Measurements from ENCODE around the gene SLC25A22.

The SLC25A22 gene

GRCh38 chr11:833849-834311, 35.8 kb upstream of the SLC25A22 start:
- DNase-seq (ENCODE audit: low read depth in 2 of 2) = no peak

- no peak for DNase-seq (ENCODE audit: low read depth in 2 of 2)
These were observed 35.2 kb upstream of the SLC25A22 start for GRCh38 chr11:833114-833791.

DNA sequence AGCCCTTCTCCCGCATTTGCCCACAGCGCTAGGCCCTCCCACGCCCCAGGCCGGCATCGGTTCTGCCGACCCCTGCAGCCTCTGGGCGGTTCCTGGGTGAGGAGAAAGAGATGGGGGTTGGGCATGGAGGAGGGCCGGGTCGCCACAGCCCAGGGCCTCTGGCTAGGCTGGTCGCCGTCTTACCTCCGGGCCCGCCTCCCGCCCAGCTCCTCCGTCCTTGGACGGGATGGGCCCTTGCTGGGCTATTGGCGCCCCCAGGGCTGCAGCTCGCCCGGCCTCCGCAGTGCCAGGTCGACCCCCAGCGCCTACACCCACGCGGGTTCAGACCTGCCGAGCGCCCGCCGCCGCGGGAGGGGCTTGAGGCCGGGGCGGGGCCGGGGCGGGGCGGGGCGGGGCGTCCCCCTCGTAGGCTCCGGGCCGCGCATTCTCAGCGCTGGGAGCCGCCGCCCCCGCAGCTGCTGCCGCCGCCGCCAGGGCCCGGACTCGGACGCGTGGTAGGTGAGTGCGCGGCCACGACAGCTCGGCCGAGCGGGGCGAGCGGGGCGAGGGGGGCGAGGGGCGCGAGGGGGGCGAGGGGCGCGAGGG, 34.5 kb upstream of the SLC25A22 start, which contains the start of gene CD151:
Gene CD151, plus strand, starts transcription at position 424 of the 585 bp plus-strand sequence. CDS start 3,118 bp downstream, outside the sequence.
- peak in 1 of 2 donors; percentile 28 for DNase-seq (ENCODE audit: low read depth in 2 of 2)

- DNase-seq (ENCODE audit: low read depth in 2 of 2) = no peak
These were observed 34.0 kb upstream of the SLC25A22 start for GRCh38 chr11:831961-832528.

GRCh38 chr11:831118-831864, 33.2 kb upstream of the SLC25A22 start:
- DNase-seq (ENCODE audit: low read depth in 2 of 2) = no peak

DNA sequence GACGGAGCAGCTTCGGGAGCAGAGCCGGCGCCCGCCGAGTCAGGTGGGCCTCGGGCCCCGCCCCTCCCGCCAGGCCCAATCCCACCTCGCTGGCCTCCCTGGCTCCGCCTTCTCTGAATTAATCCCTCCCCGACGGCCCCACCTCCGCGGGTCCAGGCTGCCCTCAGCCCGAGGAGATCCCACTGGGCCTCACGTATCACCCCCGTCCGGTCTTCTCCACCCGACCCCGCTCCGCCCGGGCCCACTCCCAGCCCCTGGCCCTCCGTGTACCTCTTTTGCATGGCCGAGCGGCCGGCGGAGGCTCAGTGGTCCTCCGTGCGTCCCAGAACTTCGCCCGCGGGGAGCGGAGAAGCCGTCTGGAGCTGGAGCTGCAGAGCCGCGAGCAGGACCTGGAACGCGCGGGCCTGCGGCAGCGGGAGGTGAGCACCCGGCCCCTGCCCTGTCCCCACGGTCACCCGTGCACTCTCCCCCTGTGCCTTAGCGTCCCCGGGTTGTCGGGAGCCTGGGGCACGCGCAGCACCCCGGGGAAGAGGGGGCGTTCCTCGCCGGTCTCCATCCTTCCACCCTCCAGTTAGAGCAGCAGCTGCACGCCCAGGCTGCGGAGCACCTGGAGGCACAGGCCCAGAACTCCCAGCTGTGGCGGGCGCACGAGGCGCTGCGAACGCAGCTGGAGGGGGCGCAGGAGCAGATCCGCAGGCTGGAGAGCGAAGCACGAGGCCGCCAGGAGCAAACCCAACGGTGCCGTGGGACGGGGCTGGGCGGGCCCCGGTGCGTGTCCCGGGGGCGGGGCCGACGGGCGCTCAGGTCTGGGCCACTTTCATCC, 32.4 kb upstream of the SLC25A22 start:
- peak; percentile 28 to 44 for DNase-seq (ENCODE audit: low read depth in 2 of 2)

DNA sequence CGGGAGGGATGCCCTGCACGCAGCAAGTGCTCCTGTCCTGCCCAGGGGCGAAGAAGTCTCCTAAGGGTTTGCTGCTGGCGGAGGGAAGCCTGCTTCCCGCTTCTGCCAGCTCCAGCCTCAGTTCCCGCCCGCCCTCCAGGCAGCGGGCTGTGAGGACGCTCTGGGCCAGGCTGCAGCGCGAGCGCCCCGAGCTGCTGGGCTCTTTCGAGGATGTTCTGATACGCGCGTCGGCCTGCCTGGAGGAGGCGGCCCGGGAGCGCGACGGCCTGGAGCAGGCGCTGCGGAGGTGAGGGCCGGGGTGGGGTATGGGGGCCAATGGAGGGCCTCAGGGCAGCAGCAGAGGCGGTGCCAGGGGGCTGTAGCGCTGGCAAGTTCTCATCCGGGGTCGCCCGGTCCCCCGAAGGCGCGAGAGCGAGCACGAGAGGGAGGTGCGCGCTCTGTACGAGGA, 31.8 kb upstream of the SLC25A22 start:
- DNase-seq (ENCODE audit: low read depth in 2 of 2) = no peak

GRCh38 chr11:829176-829846, 31.2 kb upstream of the SLC25A22 start:
- no peak for DNase-seq (ENCODE audit: low read depth in 2 of 2)

- no peak for DNase-seq (ENCODE audit: low read depth in 2 of 2)
These were observed 30.6 kb upstream of the SLC25A22 start for GRCh38 chr11:828506-829175.

DNA sequence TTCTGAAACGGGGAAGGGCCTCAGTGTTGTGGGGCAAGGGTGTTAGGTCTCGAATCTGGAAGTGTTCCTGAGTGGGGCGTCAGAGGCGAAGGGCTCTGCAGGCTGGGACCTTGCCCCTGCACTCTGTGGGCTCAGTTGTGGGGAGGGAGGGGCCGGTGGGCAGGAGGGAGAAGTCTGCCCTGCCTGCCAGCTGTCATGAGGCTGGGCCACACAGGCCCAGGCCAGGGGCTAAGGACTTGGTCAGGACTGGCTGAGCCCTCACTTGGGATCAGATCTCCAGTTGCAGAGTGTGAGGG, 29.8 kb upstream of the SLC25A22 start, which contains the start of gene CRACR2B:
Gene CRACR2B, plus strand, starts transcription at position 23 of the 296 bp plus-strand sequence. CDS start 689 bp downstream, outside the sequence.
- no peak for DNase-seq (ENCODE audit: low read depth in 2 of 2)

- no peak for DNase-seq (ENCODE audit: low read depth in 2 of 2)
These were observed 29.2 kb upstream of the SLC25A22 start for GRCh38 chr11:827146-827896.

- no peak for DNase-seq (ENCODE audit: low read depth in 2 of 2)
These were observed 28.7 kb upstream of the SLC25A22 start for GRCh38 chr11:826836-827145.

GRCh38 chr11:826227-826621, 28.1 kb upstream of the SLC25A22 start:
- DNase-seq (ENCODE audit: low read depth in 2 of 2) = no peak

- DNase-seq (ENCODE audit: low read depth in 2 of 2) = no peak
These were observed 27.5 kb upstream of the SLC25A22 start for GRCh38 chr11:825366-826226.

- no peak for DNase-seq (ENCODE audit: low read depth in 2 of 2)
These were observed 26.9 kb upstream of the SLC25A22 start for GRCh38 chr11:824942-825341.

GRCh38 chr11:824292-824880, 26.3 kb upstream of the SLC25A22 start:
- DNase-seq (ENCODE audit: low read depth in 2 of 2) = no peak

DNA sequence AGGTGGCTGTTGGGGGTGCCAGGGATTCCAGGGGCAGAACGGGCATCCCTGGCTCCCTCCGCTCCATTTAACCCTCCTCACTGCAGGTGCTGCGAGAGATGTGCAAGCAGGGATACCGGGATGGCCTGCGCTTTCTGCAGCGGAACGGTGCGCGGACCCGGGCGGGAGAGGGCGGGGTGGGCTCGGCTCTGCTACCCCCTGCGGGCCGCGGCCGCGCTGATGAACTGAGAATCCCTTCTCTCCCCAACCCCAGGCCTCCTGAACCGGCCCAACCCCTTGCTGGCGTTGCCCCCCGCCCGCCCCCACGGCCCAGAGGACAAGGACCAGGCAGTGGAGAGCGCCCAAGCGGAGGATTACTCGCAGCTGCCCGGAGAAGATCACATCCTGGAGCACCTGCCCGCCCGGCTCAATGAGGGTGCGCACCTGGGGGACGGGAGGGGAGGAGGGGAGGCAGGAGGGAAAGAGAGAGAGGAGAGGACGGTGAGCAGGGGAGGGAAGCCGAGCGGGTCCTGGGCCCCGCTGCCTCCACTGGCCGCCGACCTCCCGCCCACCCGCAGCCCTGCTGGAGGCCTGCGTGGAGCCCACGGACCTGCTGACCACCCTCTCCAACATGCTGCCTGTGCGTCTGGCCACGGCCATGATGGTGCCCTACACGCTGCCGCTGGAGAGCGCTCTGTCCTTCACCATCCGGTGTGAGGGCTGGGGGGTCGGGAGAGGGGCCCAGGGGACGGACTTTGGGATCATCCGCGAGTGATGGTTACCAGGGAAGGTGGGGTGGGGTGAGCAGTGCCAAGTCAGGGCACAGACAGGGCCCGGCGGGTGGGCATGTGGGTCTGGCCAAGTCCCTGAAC, 25.6 kb upstream of the SLC25A22 start:
- DNase-seq (ENCODE audit: low read depth in 2 of 2) = no peak
